ENCODE results near the gene ADK.

The ADK gene

GRCh38 chr10:74500816-74501215 is 349.8 kb downstream of the ADK start:
- Mint-ChIP-seq H3K36me3 (ENCODE audit: low read depth) (peaks cover 34% of the 10 kb centered on the region), H3K4me1 (no peaks in the 10 kb centered on the region), H3K27me3 (ENCODE audit: low read depth, poor library complexity) (no peaks in the 10 kb centered on the region), H3K9me3 (peaks cover 22% of the 10 kb centered on the region), H3K4me3 (no peak overlapping the region), H3K27ac (no peak overlapping the region)
- DNase-seq: no peak
- no peak for TF ChIP-seq CTCF (IDR thresholded peaks at IDR 0.05)

GRCh38 chr10:74502963-74503608 is 352.1 kb downstream of the ADK start:
- H3K36me3 Mint-ChIP-seq (ENCODE audit: low read depth): peaks cover 37% of the 10 kb centered on the region
- DNase-seq: no peak
- H3K9me3 Mint-ChIP-seq: peaks cover 18% of the 10 kb centered on the region
- H3K4me3 Mint-ChIP-seq: no peak overlapping the region
- no peak for TF ChIP-seq CTCF (IDR thresholded peaks at IDR 0.05)
- no peaks in the 10 kb centered on the region for H3K4me1 Mint-ChIP-seq
- H3K27me3 Mint-ChIP-seq (ENCODE audit: low read depth, poor library complexity): no peaks in the 10 kb centered on the region
- no peak overlapping the region for H3K27ac Mint-ChIP-seq

- no peak for DNase-seq
- no peak overlapping the region for H3K4me3 Mint-ChIP-seq
- peaks cover 53% of the 10 kb centered on the region for H3K36me3 Mint-ChIP-seq (ENCODE audit: low read depth)
Observed at GRCh38 chr10:74507951-74508350, 356.9 kb downstream of the ADK start.

GRCh38 chr10:74510594-74510993 is 359.6 kb downstream of the ADK start:
- Mint-ChIP-seq H3K9me3 (peaks cover 64% of the 10 kb centered on the region), H3K27ac (no peak overlapping the region), H3K36me3 (ENCODE audit: low read depth) (peaks cover 62% of the 10 kb centered on the region), H3K4me1 (no peaks in the 10 kb centered on the region), H3K27me3 (ENCODE audit: low read depth, poor library complexity) (no peaks in the 10 kb centered on the region), H3K4me3 (no peak overlapping the region)
- no peak for TF ChIP-seq CTCF (IDR thresholded peaks at IDR 0.05)
- no peak for DNase-seq

More at GRCh38 chr10:74507951-74508350, 356.9 kb downstream of the ADK start:
- Mint-ChIP-seq H3K9me3 (peaks cover 46% of the 10 kb centered on the region), H3K4me1 (no peaks in the 10 kb centered on the region), H3K27ac (no peak overlapping the region), H3K27me3 (ENCODE audit: low read depth, poor library complexity) (no peaks in the 10 kb centered on the region)
- no peak for TF ChIP-seq CTCF (IDR thresholded peaks at IDR 0.05)

GRCh38 chr10:74511051-74511450 is 360.0 kb downstream of the ADK start:
- DNase-seq: no peak
- Mint-ChIP-seq H3K27me3 (ENCODE audit: low read depth, poor library complexity) (no peaks in the 10 kb centered on the region), H3K36me3 (ENCODE audit: low read depth) (peaks cover 62% of the 10 kb centered on the region), H3K27ac (no peak overlapping the region), H3K4me3 (no peak overlapping the region), H3K4me1 (no peaks in the 10 kb centered on the region), H3K9me3 (peaks cover 65% of the 10 kb centered on the region)
- TF ChIP-seq CTCF (IDR thresholded peaks at IDR 0.05): no peak

GRCh38 chr10:74514322-74514721 is 363.3 kb downstream of the ADK start:
- Mint-ChIP-seq H3K27ac (no peak overlapping the region), H3K9me3 (peaks cover 72% of the 10 kb centered on the region), H3K4me1 (no peaks in the 10 kb centered on the region), H3K27me3 (ENCODE audit: low read depth, poor library complexity) (peaks cover 2% of the 10 kb centered on the region), H3K4me3 (no peak overlapping the region), H3K36me3 (ENCODE audit: low read depth) (peaks cover 68% of the 10 kb centered on the region)
- no peak for TF ChIP-seq CTCF (IDR thresholded peaks at IDR 0.05)
- DNase-seq: no peak

All from nephron progenitor cell (in vitro differentiated cells).